ENCODE data around the gene IFITM2. TPM values are rescaled to one million over a fixed set of nuclear protein-coding genes. Genes with fewer than 3 reads are reported as not detected.

The IFITM2 gene
- total and polyA plus RNA-seq, 2 experiments from 2014 or later, result 59.2 to 504 TPM

DNA sequence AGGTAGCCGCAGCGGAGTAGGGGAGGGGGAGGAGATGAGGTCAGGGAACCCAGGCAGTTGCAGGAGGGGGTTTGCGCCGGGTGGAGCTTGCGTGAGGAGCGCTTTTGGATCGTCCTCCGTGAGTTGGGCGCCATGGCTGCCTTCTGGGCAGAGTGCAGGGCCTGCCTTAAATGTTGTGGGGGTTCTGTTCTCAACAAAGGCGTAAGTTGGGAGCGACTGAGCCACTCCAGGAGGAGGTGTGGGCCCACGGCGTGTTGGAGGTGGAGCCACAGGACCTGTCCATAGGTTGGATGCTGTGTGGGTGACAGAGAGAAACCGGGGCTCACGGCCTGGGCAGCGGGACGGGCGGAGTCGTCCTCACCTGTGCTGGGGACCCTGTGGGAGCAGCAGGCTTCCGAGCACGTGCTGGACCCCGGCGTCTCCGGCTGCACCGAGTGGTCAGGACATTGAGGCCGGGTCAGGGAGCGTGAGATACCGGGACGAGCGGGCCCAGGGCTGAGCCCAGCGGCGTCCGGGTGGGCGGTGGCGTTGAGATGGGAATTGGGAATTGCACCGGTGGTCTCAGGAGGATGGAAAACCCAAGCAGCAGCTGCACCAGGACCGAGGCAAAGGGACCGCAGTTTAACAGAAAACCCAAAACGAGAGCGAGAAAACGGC is 19.7 kb upstream of the IFITM2 start:
- peak overlapping the region; percentile 76 for H2AFZ ChIP-seq
- no peaks in the 10 kb centered on the region for H3K36me3 ChIP-seq (replicated peaks; ENCODE audit: insufficient read depth, low read depth)

DNA sequence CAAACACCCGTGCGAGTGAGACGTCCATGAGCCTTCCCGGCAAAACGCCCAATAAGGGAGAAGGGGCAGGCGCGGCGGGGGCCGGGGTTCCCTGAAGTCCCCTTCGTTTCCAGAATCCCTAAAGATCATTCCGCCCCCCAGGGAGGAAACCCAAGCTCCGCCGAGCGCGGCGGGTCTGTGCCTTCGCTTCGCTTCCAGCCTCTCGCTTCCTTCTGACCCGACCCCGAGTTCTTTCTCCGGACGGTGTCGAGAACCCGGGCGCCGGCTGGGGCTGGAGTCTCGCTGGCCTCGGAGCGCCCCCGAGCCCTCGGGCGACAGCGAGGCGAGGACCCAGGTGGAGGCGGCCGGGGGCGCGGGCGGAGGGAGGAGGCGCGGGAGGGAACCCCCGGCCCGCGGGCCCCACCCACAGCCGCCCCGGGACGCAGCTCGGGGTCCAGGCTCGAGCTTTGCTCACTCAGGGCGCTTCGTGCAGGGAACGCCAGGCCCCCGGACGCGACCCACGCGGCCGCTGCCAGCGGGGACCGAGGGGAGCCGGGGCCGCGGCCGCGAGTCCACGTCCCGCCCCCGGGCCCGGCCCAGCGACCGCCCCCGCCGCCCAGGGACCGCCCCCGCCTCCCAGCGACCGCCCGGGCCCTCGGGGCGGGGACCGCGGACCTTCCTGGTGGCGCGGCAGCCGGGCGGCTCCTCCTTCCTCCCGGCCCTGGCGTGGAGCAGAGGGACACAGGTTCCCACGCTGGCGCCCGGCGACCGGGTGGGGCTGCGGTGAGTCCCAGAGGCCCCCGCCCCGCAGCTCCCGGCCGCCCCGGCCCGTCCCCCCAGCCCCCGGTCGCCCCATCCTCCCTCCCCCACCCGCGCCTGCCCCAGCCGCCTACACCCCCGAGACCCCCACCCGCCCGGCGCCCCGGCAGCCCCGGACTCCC is 18.9 kb upstream of the IFITM2 start, which contains the start of gene PGGHG:
Gene PGGHG (plus strand): TSS at position 649 of the 920 bp plus-strand sequence. CDS start 691 bp downstream, outside the sequence.
- Histone ChIP-seq H3K36me3 (replicated peaks; ENCODE audit: insufficient read depth, low read depth) (no peaks in the 10 kb centered on the region), H3K27me3 (no peaks in the 10 kb centered on the region), H3K4me1 (ENCODE audit: insufficient read depth) (peaks cover 19% of the 10 kb centered on the region), H3K9me3 (ENCODE audit: low read depth) (no peaks in the 10 kb centered on the region), H3K27ac (no peak within 1 kb of the TSS), H3K79me2 (no peaks in the 10 kb centered on the region), H3K4me2 (peak within 1 kb of the TSS; percentile 98), H4K20me1 (ENCODE audit: insufficient read depth, poor library complexity, severe bottlenecking) (no peaks in the 10 kb centered on the region), H2AFZ (peak within 1 kb of the TSS; percentile 76), H3K9me2 (replicated peaks; ENCODE audit: insufficient read depth) (no peaks in the 10 kb centered on the region), H3K4me3 (peak within 1 kb of the TSS; percentile 99)
- DNase-seq (ENCODE audit: low spot score), result peak; percentile 84
- WGBS (ENCODE audit: low lambda C conversion rate, missing lambda C conversion rate), result 3% methylated on average over 25 of the region's 112 CpGs
- TF ChIP-seq, protein P1, sequence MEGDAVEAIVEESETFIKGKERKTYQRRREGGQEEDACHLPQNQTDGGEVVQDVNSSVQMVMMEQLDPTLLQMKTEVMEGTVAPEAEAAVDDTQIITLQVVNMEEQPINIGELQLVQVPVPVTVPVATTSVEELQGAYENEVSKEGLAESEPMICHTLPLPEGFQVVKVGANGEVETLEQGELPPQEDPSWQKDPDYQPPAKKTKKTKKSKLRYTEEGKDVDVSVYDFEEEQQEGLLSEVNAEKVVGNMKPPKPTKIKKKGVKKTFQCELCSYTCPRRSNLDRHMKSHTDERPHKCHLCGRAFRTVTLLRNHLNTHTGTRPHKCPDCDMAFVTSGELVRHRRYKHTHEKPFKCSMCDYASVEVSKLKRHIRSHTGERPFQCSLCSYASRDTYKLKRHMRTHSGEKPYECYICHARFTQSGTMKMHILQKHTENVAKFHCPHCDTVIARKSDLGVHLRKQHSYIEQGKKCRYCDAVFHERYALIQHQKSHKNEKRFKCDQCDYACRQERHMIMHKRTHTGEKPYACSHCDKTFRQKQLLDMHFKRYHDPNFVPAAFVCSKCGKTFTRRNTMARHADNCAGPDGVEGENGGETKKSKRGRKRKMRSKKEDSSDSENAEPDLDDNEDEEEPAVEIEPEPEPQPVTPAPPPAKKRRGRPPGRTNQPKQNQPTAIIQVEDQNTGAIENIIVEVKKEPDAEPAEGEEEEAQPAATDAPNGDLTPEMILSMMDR (IDR thresholded peaks at IDR 0.05; ENCODE audit: poor library complexity), result no peak
- TF ChIP-seq EZH2 (IDR thresholded peaks at IDR 0.05; ENCODE audit: borderline replicate concordance), result no peak
- TF ChIP-seq EZH2phosphoT487 (IDR thresholded peaks at IDR 0.05; ENCODE audit: low read depth, severe bottlenecking, unreplicated experiment), result no peak

More for the DNA sequence above, 19.7 kb upstream of the IFITM2 start:
- WGBS (ENCODE audit: low lambda C conversion rate, missing lambda C conversion rate), result 45% methylated on average over 41 of the region's 41 CpGs
- Histone ChIP-seq H3K9me2 (replicated peaks; ENCODE audit: insufficient read depth) (no peaks in the 10 kb centered on the region), H3K27ac (no peak overlapping the region), H3K4me1 (ENCODE audit: insufficient read depth) (peaks cover 19% of the 10 kb centered on the region), H3K4me3 (peak overlapping the region; percentile 99), H3K27me3 (no peaks in the 10 kb centered on the region), H3K79me2 (no peaks in the 10 kb centered on the region), H3K4me2 (peak overlapping the region; percentile 98), H4K20me1 (ENCODE audit: insufficient read depth, poor library complexity, severe bottlenecking) (no peaks in the 10 kb centered on the region), H3K9me3 (ENCODE audit: low read depth) (no peaks in the 10 kb centered on the region)
- DNase-seq (ENCODE audit: low spot score), result no peak
- TF ChIP-seq EZH2 (IDR thresholded peaks at IDR 0.05; ENCODE audit: borderline replicate concordance) (no peak), EZH2phosphoT487 (IDR thresholded peaks at IDR 0.05; ENCODE audit: low read depth, severe bottlenecking, unreplicated experiment) (no peak)
- TF ChIP-seq, protein P1 (IDR thresholded peaks at IDR 0.05; ENCODE audit: poor library complexity), result no peak

DNA sequence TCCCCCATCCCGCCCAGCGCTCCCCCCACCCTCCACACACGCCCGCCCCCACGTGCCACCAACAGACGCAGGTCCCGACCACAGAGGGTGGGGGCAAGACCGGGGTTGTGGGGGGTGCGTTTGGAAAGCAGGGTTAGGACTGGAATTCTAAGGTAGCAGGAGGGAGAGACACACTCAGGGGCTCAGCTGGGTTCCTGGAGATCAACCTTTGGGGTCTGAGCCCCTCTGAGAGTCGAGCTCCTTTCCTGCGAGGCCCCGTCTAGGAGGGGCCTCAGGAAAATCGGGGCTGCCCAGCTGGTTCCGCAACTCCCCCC is 18.3 kb upstream of the IFITM2 start:
- Histone ChIP-seq H3K27me3 (no peaks in the 10 kb centered on the region), H4K20me1 (ENCODE audit: insufficient read depth, poor library complexity, severe bottlenecking) (no peaks in the 10 kb centered on the region), H3K79me2 (no peaks in the 10 kb centered on the region), H3K36me3 (replicated peaks; ENCODE audit: insufficient read depth, low read depth) (no peaks in the 10 kb centered on the region), H3K9me3 (ENCODE audit: low read depth) (no peaks in the 10 kb centered on the region), H3K4me1 (ENCODE audit: insufficient read depth) (peaks cover 19% of the 10 kb centered on the region), H3K27ac (no peak overlapping the region), H3K4me3 (peak overlapping the region; percentile 99), H2AFZ (no peak overlapping the region), H3K9me2 (replicated peaks; ENCODE audit: insufficient read depth) (no peaks in the 10 kb centered on the region), H3K4me2 (peak overlapping the region; percentile 98)
- TF ChIP-seq EZH2phosphoT487 (IDR thresholded peaks at IDR 0.05; ENCODE audit: low read depth, severe bottlenecking, unreplicated experiment) (no peak), EZH2 (IDR thresholded peaks at IDR 0.05; ENCODE audit: borderline replicate concordance) (no peak)
- TF ChIP-seq, protein P1 (IDR thresholded peaks at IDR 0.05; ENCODE audit: poor library complexity), result no peak
- WGBS (ENCODE audit: low lambda C conversion rate, missing lambda C conversion rate), result 47% methylated on average over 3 of the region's 14 CpGs
- DNase-seq (ENCODE audit: low spot score), result no peak

Data from hepatocyte (in vitro differentiated cells).